GM12872 (cell line): Measurements from ENCODE around the gene COL11A2.

Experiments used
- CTCF ChIP-seq: IDR thresholded peaks from 3 replicates; pipeline ENCODE4 v1.5.1; 2011; ENCODE audit warnings: low read depth, mild to moderate bottlenecking, low read length, moderate library complexity; ENCODE audit not compliant: insufficient read depth

The COL11A2 gene

GRCh38 chr6:33194431-33194979, 2.2 kb upstream of the COL11A2 start:
- TF ChIP-seq CTCF: no peak

GRCh38 chr6:33193619-33194018, 1.4 kb upstream of the COL11A2 start:
- TF ChIP-seq CTCF: no peak

GRCh38 chr6:33192671-33193602, 670 bp upstream of the COL11A2 start:
- TF ChIP-seq CTCF: no peak

GRCh38 chr6:33191383-33192104, 723 bp downstream of the COL11A2 start:
- no peak for TF ChIP-seq CTCF

- no peak for TF ChIP-seq CTCF
Measured at GRCh38 chr6:33190504-33191107, 1.7 kb downstream of the COL11A2 start.

- TF ChIP-seq CTCF: no peak
Measured at GRCh38 chr6:33189625-33190448, 2.4 kb downstream of the COL11A2 start.
